GM21723 (cell line): ENCODE measurements around the gene GPR37.

Experiments
- ATAC-seq: cut with Tn5 transposase; IDR thresholded peaks from one replicate; pipeline ENCODE4 v1.9.1; 2021; ENCODE audit warnings: mild to moderate bottlenecking, moderate library complexity; ENCODE audit not compliant: unreplicated experiment

The GPR37 gene

DNA sequence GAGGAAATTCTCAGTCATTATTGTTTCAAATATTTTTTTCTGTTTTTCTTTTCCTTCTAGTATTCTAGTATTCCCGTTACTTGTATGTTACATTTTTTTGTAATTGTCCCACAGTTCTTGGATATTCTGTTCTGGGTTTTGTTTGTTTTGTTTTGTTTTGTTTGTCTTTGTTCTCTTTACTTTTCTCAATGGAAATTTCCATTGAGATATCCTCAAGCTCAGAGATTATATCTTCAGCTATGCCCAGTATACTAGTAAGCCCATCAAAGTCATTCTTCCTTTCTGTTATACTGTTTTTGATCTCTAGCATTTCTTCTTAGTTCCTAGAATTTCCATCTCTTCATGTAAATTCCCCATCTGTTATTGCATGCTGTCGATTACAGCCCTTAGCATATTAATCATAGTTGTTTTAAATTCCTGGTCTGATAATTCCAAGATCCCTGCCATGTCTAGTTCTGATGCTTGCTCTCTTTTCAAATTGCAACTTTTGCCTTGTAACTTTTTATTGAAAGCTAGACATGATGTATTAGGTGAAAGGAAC, 27.8 kb downstream of the GPR37 start:
- no peak for ATAC-seq

DNA sequence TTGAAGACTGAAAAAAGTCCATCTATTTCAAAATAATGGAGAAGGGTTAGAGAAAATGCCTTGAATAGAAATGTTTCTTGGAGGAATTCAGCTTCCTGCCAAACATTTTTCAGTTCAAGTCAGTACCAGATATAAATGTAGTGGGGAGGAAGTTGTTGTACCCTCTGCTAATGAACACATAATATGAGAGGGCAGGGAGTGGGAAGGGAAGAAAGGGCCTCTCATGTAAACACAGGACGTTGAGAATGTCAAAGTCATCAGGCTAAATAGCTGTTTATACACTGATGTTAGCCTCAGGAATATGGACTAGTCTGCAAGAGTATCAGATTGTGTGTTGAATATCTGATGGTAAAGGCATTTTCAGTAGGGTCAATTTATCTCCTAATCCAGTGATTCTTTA, 37.0 kb downstream of the GPR37 start:
- no peak for ATAC-seq

DNA sequence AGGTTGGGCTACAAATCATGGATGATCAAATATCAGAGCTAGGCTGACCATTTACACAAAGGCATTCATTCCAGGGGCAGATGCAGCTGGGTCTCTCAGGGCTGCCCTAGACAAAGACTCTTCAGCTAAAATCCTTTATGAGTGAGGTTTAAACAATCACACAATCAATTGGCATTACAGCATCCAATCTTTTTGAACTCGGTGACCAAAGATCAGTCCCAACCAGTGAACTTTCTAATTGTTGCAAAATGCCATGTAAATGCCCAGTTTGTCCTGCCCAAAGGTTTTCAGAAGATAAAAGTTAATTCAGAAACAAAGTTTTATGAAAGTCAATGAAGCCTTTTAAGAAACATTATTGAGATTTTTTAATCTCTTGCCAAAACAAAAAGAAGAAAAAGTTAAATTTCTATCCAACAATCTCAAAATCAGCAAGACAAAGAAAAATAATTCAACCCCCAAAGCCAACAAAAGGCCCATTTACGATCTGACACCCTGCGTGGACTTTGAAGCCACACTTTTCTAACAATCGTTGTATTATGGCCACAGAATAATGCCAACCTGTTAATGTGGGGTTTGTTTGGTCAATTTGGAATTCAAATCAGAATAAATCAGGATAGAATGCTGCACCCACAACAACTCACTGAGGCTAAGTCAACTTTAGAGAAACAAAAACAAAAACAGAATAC, 40.9 kb downstream of the GPR37 start:
- ATAC-seq, result no peak

DNA sequence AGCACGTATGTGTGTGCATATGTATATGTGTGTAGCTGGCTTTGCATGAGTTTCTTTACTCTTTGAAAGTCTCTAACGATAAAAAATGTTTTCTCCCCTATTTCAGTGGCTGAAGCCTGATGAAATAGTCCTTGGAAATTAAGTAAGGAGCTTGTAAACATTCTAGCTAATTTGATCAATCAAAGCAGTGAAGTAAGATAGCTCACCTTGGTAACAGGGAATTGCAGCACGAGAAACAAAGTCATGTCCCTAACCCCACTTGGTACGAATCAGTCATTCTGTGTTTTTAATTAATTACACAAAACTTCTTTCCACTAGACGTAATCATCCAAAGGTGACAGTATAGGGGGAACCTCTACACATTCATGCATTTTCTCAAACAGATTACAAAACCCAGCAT, 41.5 kb downstream of the GPR37 start:
- ATAC-seq, result no peak

DNA sequence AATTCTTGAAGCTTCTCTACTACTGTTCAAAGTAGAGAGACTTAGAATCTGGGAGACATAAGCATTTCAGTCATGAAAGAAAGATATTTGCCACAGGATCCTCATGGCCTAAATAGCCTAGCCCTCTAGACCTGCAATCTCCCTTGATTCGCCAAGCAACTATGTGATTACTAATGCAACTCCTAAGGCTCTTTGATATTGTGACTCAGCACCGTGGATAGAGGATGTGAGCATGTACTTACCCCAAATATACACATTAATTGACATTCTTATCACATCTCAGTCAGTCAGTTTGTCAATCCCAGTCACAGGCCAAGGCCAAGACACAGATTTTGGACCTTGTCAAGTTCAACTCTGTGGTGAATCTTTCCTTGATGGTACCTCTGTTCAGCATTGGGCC, 42.6 kb downstream of the GPR37 start:
- no peak for ATAC-seq

DNA sequence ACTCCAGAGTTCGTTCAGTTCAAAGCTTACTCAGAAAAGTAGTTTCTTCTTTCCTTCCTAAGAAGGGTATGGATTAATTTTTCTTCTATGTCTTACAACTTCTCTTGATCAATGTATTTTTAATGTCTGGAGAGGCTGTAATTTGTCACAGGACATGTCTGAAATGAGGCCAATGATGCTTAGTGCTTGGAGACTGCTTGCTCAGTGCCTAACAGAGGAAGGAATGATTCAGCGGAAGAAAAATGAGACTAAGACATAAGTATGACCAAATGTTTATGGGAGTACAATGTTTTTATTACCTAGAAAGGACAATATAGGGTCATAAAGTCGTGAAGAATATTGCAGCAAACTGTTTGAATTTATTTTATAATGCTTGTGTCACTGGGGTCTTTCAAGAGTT, 43.3 kb downstream of the GPR37 start:
- ATAC-seq, result no peak

DNA sequence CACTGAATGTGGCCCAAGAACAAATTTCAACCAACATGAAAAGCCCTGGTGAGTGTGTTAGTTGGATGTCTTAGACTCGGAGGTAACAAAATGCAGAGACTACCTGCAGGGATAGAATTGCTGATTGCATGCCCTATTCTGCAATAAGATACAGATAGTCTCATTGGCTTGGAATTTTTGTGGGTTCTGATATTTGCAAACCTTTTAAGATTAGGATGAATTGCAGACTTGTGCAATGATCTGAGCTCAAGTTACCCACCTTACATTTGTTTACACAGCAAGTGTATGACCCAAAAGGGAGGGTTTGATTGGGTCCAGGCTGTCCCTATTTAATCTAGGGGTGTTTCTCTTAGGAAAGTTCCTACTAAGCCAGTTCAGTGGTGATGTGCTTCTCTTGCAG, 45.4 kb downstream of the GPR37 start:
- no peak for ATAC-seq

DNA sequence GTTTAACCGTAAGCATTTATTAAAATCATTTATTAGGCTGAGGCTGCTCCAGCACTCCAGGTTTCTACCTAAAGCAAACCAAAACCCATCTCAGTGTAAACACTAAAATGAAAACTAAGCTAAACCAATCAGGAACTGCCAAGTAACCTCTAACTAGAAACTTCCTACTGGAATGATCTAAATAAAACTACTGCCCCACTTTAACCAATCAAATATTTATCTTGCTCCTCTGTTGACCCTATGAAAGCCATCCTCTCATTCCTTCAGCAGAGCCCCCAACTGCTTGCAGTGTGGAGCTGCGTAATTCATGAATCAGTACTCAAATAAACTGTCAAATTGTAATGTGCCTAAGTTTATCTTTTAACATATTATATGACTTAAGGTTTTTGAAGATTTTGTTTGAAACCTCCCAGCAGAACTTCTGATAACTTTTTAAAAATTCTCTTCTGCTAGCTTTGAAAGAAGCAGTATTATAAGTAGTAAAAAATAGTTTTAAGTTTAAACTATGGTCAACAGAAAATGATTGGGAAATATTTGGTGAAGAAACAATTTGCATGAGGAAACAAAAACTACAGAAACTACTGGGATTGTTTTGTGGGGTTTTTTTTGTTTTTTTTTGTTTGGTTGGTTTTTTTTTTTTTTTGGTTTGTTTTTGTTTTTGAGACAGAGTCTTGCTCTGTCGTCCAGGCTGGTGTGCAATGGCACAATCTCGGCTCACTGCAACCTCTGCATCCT, 47.4 kb downstream of the GPR37 start:
- no peak for ATAC-seq

DNA sequence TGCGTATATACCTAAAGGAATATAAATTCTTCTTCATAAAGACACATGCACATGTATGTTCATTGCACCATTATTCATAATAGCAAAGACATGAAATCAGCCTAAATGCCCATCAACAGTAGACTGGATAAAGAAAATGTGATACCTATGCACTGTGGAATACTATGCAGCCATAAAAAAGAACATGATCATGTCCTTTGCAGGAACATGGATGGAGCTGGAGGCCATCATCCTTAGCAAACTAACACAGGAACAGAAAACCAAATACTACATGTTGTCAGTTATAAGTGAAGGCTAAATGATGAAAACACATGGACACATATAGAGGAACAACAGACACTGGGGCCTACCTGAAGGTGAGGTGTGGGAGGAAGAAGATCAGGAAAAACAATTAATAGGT, 48.7 kb downstream of the GPR37 start:
- ATAC-seq, result no peak

DNA sequence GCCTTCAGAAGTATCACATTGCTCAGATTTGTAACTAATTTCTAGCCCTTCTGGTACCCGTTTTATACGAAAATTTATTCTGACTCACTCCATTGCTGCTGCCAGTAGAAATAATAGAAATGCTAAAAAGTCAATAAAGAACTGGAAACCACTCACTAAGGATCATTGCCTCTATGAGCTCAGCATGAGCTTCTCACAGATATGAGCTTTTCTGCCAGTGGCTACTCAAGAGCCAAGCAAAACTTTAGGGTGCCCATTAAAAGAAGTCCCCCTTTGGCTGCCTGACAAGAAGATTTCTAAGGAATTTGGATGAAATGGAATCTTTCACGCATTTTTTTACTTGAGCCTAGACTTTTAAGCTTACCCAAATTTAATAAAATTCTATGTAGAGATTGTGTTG, 52.5 kb downstream of the GPR37 start:
- no peak for ATAC-seq

DNA sequence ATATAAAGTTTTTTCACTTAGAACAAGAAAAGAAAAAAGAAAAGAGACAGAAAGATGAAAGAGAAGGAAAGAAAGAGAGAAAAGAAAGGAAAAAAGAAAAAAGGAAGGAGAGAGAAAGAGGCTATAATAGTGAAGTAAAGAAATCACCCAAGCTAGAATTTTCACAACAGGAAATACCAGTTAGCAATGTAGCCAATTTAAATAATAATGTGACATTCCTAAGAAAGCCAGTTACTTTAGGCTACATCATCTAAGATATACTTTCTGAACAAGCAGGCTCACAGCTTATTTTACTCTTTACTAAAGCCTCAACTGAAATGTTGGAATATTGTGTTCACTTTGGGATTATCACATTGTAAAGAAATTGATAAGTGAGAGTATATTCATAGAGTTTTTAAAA, 53.6 kb downstream of the GPR37 start:
- no peak for ATAC-seq

DNA sequence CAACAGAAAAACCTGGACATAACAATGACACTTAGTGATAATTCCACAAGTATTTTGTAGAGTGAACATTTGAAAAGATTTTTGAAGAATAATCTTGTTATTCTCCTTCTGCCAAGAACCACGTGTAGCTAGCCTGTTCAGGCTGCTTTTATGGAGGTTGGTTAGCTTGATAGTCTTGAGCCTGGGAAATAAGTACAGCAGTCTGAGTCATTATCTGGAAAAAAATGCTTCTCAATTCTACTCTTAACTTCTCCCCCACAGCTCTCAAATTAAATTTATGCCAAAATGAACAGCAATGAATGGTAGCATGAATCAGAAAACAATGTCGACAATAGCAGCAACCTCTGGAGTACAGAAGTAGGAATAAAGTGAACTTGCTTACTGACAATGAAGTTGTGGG, 63.2 kb downstream of the GPR37 start:
- no peak for ATAC-seq

DNA sequence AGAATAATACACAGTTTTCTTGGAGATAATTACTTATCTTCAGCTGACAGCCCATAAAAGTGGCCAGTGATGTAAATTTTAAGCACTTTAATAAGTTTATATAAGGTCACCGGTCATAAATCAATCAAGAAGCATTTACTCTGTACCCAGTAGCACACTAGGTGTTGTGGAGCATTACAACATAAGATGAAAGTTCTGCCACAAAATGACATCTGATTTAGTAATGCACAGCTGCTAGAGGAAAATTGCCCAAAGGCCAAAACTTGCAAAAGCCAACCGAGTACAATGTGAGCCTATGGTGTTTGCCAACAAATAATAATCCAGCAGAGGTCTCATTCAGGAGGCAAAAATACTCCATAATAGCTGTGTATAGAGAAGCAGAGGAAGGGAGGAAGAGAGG, 63.6 kb downstream of the GPR37 start:
- no peak for ATAC-seq

DNA sequence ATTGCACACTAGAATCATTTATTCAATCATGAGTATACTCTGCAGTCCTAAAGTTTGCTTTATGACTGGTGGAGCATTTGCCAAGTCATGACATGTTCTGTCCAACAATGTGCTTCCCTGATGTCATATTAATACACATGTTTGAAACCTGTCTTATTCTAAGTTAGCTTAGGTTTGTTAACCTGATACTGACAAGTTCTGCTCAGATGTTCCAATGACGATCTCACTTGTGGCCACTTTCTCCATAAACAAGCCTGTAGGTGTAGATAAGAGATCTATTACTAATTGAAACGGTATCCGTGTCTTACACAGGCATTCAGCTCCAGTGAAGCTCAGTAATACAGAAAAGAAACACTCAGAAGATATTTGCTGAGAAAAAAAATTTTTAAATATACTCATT, 64.9 kb downstream of the GPR37 start:
- no peak for ATAC-seq

DNA sequence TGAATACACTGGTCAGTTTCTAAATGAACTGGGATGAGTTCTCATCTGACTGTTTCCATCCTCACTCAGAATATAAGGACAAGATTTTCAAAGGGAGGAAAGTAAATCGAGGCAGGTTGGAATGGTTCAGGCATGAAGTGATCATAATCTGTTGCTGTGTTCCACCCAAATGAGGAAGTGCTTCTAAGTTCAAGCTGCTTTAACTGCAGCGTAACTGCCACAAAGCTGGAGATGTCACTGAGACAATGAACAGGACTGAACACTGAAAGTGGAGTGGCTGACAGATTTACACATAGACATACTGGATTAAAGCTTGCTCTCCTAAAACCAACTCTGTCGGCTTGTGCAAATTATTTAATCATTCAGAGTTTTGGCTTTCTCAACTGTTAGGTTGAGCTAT, 66.6 kb downstream of the GPR37 start:
- no peak for ATAC-seq

DNA sequence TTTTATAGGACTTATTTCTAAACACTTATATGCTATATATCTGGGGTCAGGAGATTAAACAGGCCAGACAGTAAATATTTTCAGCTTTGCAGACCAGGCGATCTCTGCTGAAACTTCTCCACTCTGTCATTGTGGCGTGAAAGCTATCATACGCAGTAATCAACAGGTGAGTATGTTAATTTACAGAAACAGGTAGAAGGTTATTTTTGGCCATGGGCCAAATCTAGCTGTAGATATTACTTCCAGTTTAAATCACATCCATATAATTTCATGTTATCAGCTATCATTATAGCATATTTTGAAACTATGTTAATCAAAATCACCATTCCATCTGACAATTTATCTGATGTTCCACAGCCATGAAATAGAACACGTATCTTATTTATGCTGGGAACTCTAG, 67.8 kb downstream of the GPR37 start:
- no peak for ATAC-seq
